Thyroid gland (tissue), 4 donors: Measurements from ENCODE around the gene RASA1. TPM values are rescaled to one million over a fixed set of nuclear protein-coding genes. Genes with fewer than 3 reads are reported as not detected.

Experiments used
- DNase-seq, 2 donors: peaks; one replicate each; pipeline ENCODE4 v3.0.0-alpha.2; 2019
- H3K27ac ChIP-seq, 3 donors: fragments of 200-600 bp; sonication (generic); 1 replicate in 2 of 3; 2 replicates in 1 of 3; pipeline ENCODE4 v1.5.1; 2016 to 2019; ENCODE audit warnings: mild to moderate bottlenecking in 1 of 3, moderate library complexity in 1 of 3
- H3K27me3 ChIP-seq: fragments of 200-600 bp; sonication (generic); one replicate; pipeline ENCODE4 v1.5.1; 2019
- H3K36me3 ChIP-seq, 2 donors: fragments of 200-600 bp; sonication (generic); one replicate each; pipeline ENCODE4 v1.5.1; 2016 to 2019
- H3K4me1 ChIP-seq, 2 donors: fragments of 200-600 bp; sonication (generic); one replicate each; pipeline ENCODE4 v1.5.1; 2017 to 2019
- H3K4me3 ChIP-seq, 3 donors: fragments of 200-600 bp; sonication (generic); replicated peaks in 1 of 3; 1 replicate in 2 of 3; 2 replicates in 1 of 3; pipeline ENCODE4 v1.5.1; 2016; ENCODE audit warnings: mild to moderate bottlenecking in 1 of 3
- H3K9me3 ChIP-seq: fragments of 200-600 bp; sonication (generic); one replicate; pipeline ENCODE4 v1.5.1; 2017
- CTCF ChIP-seq, 6 experiments: fragments of 200-600 bp in 3 of 6; fragments of 450-650 bp in 3 of 6; sonication (generic) in 3 of 6; IDR thresholded peaks; one replicate each; pipeline ENCODE4 v1.5.1; 2016 to 2019; ENCODE audit warnings: antibody characterized with exemption in 6 of 6, mild to moderate bottlenecking in 2 of 6, inconsistent platforms in 1 of 6, moderate library complexity in 1 of 6
- POLR2A ChIP-seq, 2 donors: fragments of 450-650 bp; IDR thresholded peaks; one replicate each; pipeline ENCODE4 v1.6.1; 2017; ENCODE audit warnings: antibody characterized with exemption in 2 of 2, mild to moderate bottlenecking in 2 of 2, moderate library complexity in 1 of 2
- WGBS, 2 donors: methylation state at CpG; one replicate each; pipeline ENCODE4 v1.1.5; 2017; 5-methylcytosine and 5-hydroxymethylcytosine counted together
- intact Hi-C: fragments of 100-400 bp; cut with DNase I; formaldehyde crosslinking; loops from one replicate; pipeline ENCODE4 v1.15.1; 2023
- total RNA-seq, 4 donors: library from RNA; depleted of rRNA; stranded (reverse); fragments of >200 nt; gene quantifications; one replicate each; pipeline ENCODE4 v1.2.3, GENCODE V29; 2016

The RASA1 gene
- total RNA-seq, 4 donors from 2014 or later = 45.2 to 57.1 (median 52.8) TPM

- 89 to 95% methylated on average over 5 of the region's 5 CpGs for WGBS, 2 donors
- intact Hi-C loops = no loop called here
- H3K9me3 ChIP-seq = no peaks in the 10 kb centered on the region
These were observed 44.0 kb downstream of the RASA1 start for GRCh38 chr5:87311405-87312279.

GRCh38 chr5:87313216-87313615 is 45.5 kb downstream of the RASA1 start:
- no peak for DNase-seq
- H3K9me3 ChIP-seq = no peaks in the 10 kb centered on the region
- TF ChIP-seq POLR2A (IDR thresholded peaks at IDR 0.05) = no peak
- no peak for TF ChIP-seq CTCF (IDR thresholded peaks at IDR 0.05)
- no peaks in the 10 kb centered on the region for H3K27me3 ChIP-seq
- H3K4me3 ChIP-seq = no peak overlapping the region
- intact Hi-C loops = no loop called here
- peaks cover 4% of the 10 kb centered on the region in 2 donors for H3K4me1 ChIP-seq
- H3K36me3 ChIP-seq = no peaks in the 10 kb centered on the region
- 90 to 93% methylated on average over 3 of the region's 3 CpGs for WGBS, 2 donors
- no peak overlapping the region for H3K27ac ChIP-seq

More at GRCh38 chr5:87311405-87312279, 44.0 kb downstream of the RASA1 start:
- TF ChIP-seq POLR2A (IDR thresholded peaks at IDR 0.05) (no peak), CTCF (IDR thresholded peaks at IDR 0.05) (no peak)
- Histone ChIP-seq H3K27me3 (no peaks in the 10 kb centered on the region), H3K4me3 (no peak overlapping the region), H3K36me3 (no peaks in the 10 kb centered on the region), H3K4me1 (peaks cover 3 to 4% of the 10 kb centered on the region in 2 donors), H3K27ac (no peak overlapping the region)
- no peak for DNase-seq

GRCh38 chr5:87319469-87319868 is 51.8 kb downstream of the RASA1 start:
- Histone ChIP-seq H3K36me3 (no peaks in the 10 kb centered on the region), H3K4me3 (no peak overlapping the region), H3K9me3 (no peaks in the 10 kb centered on the region), H3K27me3 (no peaks in the 10 kb centered on the region), H3K4me1 (peaks cover 9 to 11% of the 10 kb centered on the region in 2 donors), H3K27ac (no peak overlapping the region)
- intact Hi-C loops = no loop called here
- TF ChIP-seq CTCF (IDR thresholded peaks at IDR 0.05) (no peak), POLR2A (IDR thresholded peaks at IDR 0.05) (no peak)
- DNase-seq = no peak
- 100% methylated on average over 2 of the region's 2 CpGs for WGBS, 2 donors

- peaks cover 18 to 21% of the 10 kb centered on the region in 2 donors for H3K4me1 ChIP-seq
- TF ChIP-seq CTCF (IDR thresholded peaks at IDR 0.05) = no peak
- no peak for TF ChIP-seq POLR2A (IDR thresholded peaks at IDR 0.05)
- DNase-seq = no peak
- no peaks in the 10 kb centered on the region for H3K36me3 ChIP-seq
- H3K27ac ChIP-seq = no peak overlapping the region
- intact Hi-C loops = no loop called here
- no peak overlapping the region for H3K4me3 ChIP-seq
- H3K27me3 ChIP-seq = no peaks in the 10 kb centered on the region
- 95 to 100% methylated on average over 1 of the region's 1 CpG for WGBS, 2 donors
- H3K9me3 ChIP-seq = no peaks in the 10 kb centered on the region
These were observed 53.9 kb downstream of the RASA1 start for GRCh38 chr5:87321605-87322004.

GRCh38 chr5:87322381-87322780 is 54.7 kb downstream of the RASA1 start:
- H3K4me3 ChIP-seq = no peak overlapping the region
- H3K27ac ChIP-seq = no peak overlapping the region
- no peaks in the 10 kb centered on the region for H3K9me3 ChIP-seq
- peaks cover 17 to 21% of the 10 kb centered on the region in 2 donors for H3K4me1 ChIP-seq
- TF ChIP-seq CTCF (IDR thresholded peaks at IDR 0.05) = no peak
- no peak for TF ChIP-seq POLR2A (IDR thresholded peaks at IDR 0.05)
- no peaks in the 10 kb centered on the region for H3K27me3 ChIP-seq
- no peak for DNase-seq
- no peaks in the 10 kb centered on the region for H3K36me3 ChIP-seq
- intact Hi-C loops = no loop called here
- WGBS, 2 donors = 95 to 97% methylated on average over 3 of the region's 3 CpGs
